Neuronal stem cell (in vitro differentiated cells): ENCODE measurements around the gene GEMIN5.

Experiments
- DNase-seq: peaks from one replicate; pipeline ENCODE4 v3.0.0-alpha.2; 2013; ENCODE audit warnings: low spot score
- H2AFZ ChIP-seq: one replicate; pipeline ENCODE4 v1.6.1; 2013; ENCODE audit warnings: mild to moderate bottlenecking, low read length, inconsistent platforms
- H2AK5ac ChIP-seq: 2 replicates; pipeline ENCODE4 v1.6.1; 2013; ENCODE audit warnings: low read depth, mild to moderate bottlenecking, inconsistent platforms, low read length, moderate library complexity, mixed read lengths
- H2BK120ac ChIP-seq: 2 replicates; pipeline ENCODE4 v1.6.1; 2013; ENCODE audit warnings: low read depth, mild to moderate bottlenecking, inconsistent platforms, low read length, moderate library complexity, mixed read lengths
- H2BK12ac ChIP-seq: one replicate; pipeline ENCODE4 v1.6.1; 2013; ENCODE audit warnings: low read length, inconsistent platforms
- H2BK15ac ChIP-seq: 2 replicates; pipeline ENCODE4 v1.6.1; 2013; ENCODE audit warnings: mild to moderate bottlenecking, low read length, inconsistent platforms, mixed read lengths
- H2BK5ac ChIP-seq: one replicate; pipeline ENCODE4 v1.6.1; 2013; ENCODE audit warnings: inconsistent platforms, mild to moderate bottlenecking, low read length, moderate library complexity
- H3K14ac ChIP-seq: one replicate; pipeline ENCODE4 v1.6.1; 2013; ENCODE audit warnings: low read length, inconsistent platforms
- H3K18ac ChIP-seq: 2 replicates; pipeline ENCODE4 v1.6.1; 2013; ENCODE audit warnings: low read length, inconsistent platforms
- H3K23ac ChIP-seq: 2 replicates; pipeline ENCODE4 v1.6.1; 2013; ENCODE audit warnings: low read depth, mild to moderate bottlenecking, mixed read lengths, low read length, inconsistent platforms; ENCODE audit not compliant: poor library complexity
- H3K27ac ChIP-seq: replicated peaks from 3 replicates; pipeline ENCODE4 v1.5.1; 2013; ENCODE audit warnings: low read length, inconsistent platforms
- H3K27me3 ChIP-seq, 3 experiments: 2 replicates each; pipeline ENCODE4 v1.6.1; 2013; ENCODE audit warnings: low read length in 3 of 3, mild to moderate bottlenecking in 2 of 3, inconsistent platforms in 1 of 3, low read depth in 1 of 3, mixed read lengths in 1 of 3, moderate library complexity in 1 of 3; ENCODE audit not compliant: control insufficient read depth in 3 of 3, insufficient read depth in 3 of 3
- H3K36me3 ChIP-seq, 2 donors: replicated peaks in 1 of 2; 2 replicates each; pipeline ENCODE4 v1.6.1; 2013; ENCODE audit warnings: low read length in 2 of 2; ENCODE audit not compliant: control insufficient read depth in 2 of 2, insufficient read depth in 2 of 2
- H3K4ac ChIP-seq: 2 replicates; pipeline ENCODE4 v1.6.1; 2013; ENCODE audit warnings: inconsistent platforms, mild to moderate bottlenecking, low read length, moderate library complexity
- H3K4me1 ChIP-seq, 2 donors: 1 replicate in 1 of 2; 2 replicates in 1 of 2; pipeline ENCODE4 v1.6.1; 2013; ENCODE audit warnings: low read length in 2 of 2, low read depth in 1 of 2; ENCODE audit not compliant: control insufficient read depth in 2 of 2, insufficient read depth in 1 of 2
- H3K4me2 ChIP-seq: one replicate; pipeline ENCODE4 v1.6.1; 2013; ENCODE audit warnings: mild to moderate bottlenecking, low read length, inconsistent platforms; ENCODE audit not compliant: insufficient read depth, poor library complexity, severe bottlenecking
- H3K4me3 ChIP-seq, 2 donors: 2 replicates each; pipeline ENCODE4 v1.5.1; 2013; ENCODE audit warnings: low read length in 2 of 2, mild to moderate bottlenecking in 2 of 2, inconsistent platforms in 1 of 2, moderate library complexity in 1 of 2
- H3K79me1 ChIP-seq: one replicate; pipeline ENCODE4 v1.6.1; 2013; ENCODE audit warnings: low read depth, mild to moderate bottlenecking, inconsistent platforms, low read length, moderate library complexity
- H3K9ac ChIP-seq: one replicate; pipeline ENCODE4 v1.6.1; 2013; ENCODE audit warnings: mild to moderate bottlenecking, low read depth, low read length, inconsistent platforms; ENCODE audit not compliant: poor library complexity
- H3K9me3 ChIP-seq, 2 donors: replicated peaks in 1 of 2; 2 replicates each; pipeline versions ENCODE3 to v1.6.1; 2013; ENCODE audit warnings: low read length in 2 of 2, mild to moderate bottlenecking in 2 of 2, inconsistent platforms in 1 of 2, low read depth in 1 of 2, mixed read lengths in 1 of 2, moderate library complexity in 1 of 2; ENCODE audit not compliant: control insufficient read depth in 2 of 2, insufficient read depth in 1 of 2
- H4K8ac ChIP-seq: one replicate; pipeline ENCODE4 v1.6.1; 2013; ENCODE audit warnings: low read depth, mild to moderate bottlenecking, inconsistent platforms, low read length, moderate library complexity
- H4K91ac ChIP-seq: one replicate; pipeline ENCODE4 v1.6.1; 2013; ENCODE audit warnings: low read length, low read depth, mild to moderate bottlenecking, inconsistent platforms; ENCODE audit not compliant: poor library complexity
- WGBS, 2 donors: extraction: QIAGEN DNeasy Blood & Tissue Kit; methylation state at CpG; one replicate each; pipeline ENCODE4 v1.1.7; 2013; ENCODE audit warnings: missing lambda C conversion rate in 2 of 2, mixed read lengths in 1 of 2; ENCODE audit not compliant: insufficient read length in 2 of 2, insufficient replicate concordance in 1 of 2; ENCODE audit errors: extremely low coverage in 2 of 2; 5-methylcytosine and 5-hydroxymethylcytosine counted together

GEMIN5 gene

GRCh38 chr5:154971501-154971900, 33.5 kb upstream of the GEMIN5 start:
- DNase-seq, result no peak
- H3K4ac ChIP-seq, result no peak overlapping the region
- H3K23ac ChIP-seq, result no peak overlapping the region
- no peak overlapping the region for H3K9ac ChIP-seq
- H3K27ac ChIP-seq, result no peak overlapping the region
- H3K4me3 ChIP-seq, result no peak overlapping the region
- H2BK120ac ChIP-seq, result no peak overlapping the region
- H4K8ac ChIP-seq, result no peak overlapping the region
- H3K9me3 ChIP-seq, result peaks cover 0 to 5% of the 10 kb centered on the region in 2 donors
- peaks cover 0 to 27% of the 10 kb centered on the region in 2 donors for H3K36me3 ChIP-seq
- H2BK15ac ChIP-seq, result no peak overlapping the region
- no peaks in the 10 kb centered on the region for H3K4me1 ChIP-seq
- H4K91ac ChIP-seq, result no peak overlapping the region
- no CpG with 5 or more reads among the region's 2 CpGs for WGBS, 2 donors
- no peak overlapping the region for H2AFZ ChIP-seq
- H2BK5ac ChIP-seq, result no peak overlapping the region
- H2AK5ac ChIP-seq, result no peak overlapping the region
- H3K14ac ChIP-seq, result no peak overlapping the region
- H3K18ac ChIP-seq, result no peak overlapping the region
- H3K79me1 ChIP-seq, result no peaks in the 10 kb centered on the region
- no peak overlapping the region for H3K4me2 ChIP-seq
- H3K27me3 ChIP-seq, result no peaks in the 10 kb centered on the region
- H2BK12ac ChIP-seq, result no peak overlapping the region

- H3K18ac ChIP-seq, result no peak overlapping the region
- no peak overlapping the region for H2BK15ac ChIP-seq
- H3K14ac ChIP-seq, result no peak overlapping the region
- H3K27me3 ChIP-seq, result no peaks in the 10 kb centered on the region
- H2BK5ac ChIP-seq, result no peak overlapping the region
- H4K91ac ChIP-seq, result no peak overlapping the region
- no peak overlapping the region for H3K4me3 ChIP-seq
- peaks cover 0 to 1% of the 10 kb centered on the region in 2 donors for H3K9me3 ChIP-seq
- no peaks in the 10 kb centered on the region for H3K79me1 ChIP-seq
- no peak overlapping the region for H2AK5ac ChIP-seq
- peaks cover 0 to 34% of the 10 kb centered on the region in 2 donors for H3K36me3 ChIP-seq
- no peak overlapping the region for H3K27ac ChIP-seq
- no peaks in the 10 kb centered on the region for H3K4me1 ChIP-seq
- H2BK12ac ChIP-seq, result no peak overlapping the region
- H2AFZ ChIP-seq, result no peak overlapping the region
- H3K4ac ChIP-seq, result no peak overlapping the region
- H3K4me2 ChIP-seq, result no peak overlapping the region
- H4K8ac ChIP-seq, result no peak overlapping the region
- no peak overlapping the region for H2BK120ac ChIP-seq
- H3K23ac ChIP-seq, result no peak overlapping the region
- no peak overlapping the region for H3K9ac ChIP-seq
- DNase-seq, result no peak
These were observed 32.7 kb upstream of the GEMIN5 start for GRCh38 chr5:154970759-154971158.

- H3K18ac ChIP-seq, result no peak overlapping the region
- no peak overlapping the region for H3K4ac ChIP-seq
- H3K9me3 ChIP-seq, result no peaks in the 10 kb centered on the region
- no peak overlapping the region for H2AFZ ChIP-seq
- H3K14ac ChIP-seq, result no peak overlapping the region
- H3K4me1 ChIP-seq, result no peaks in the 10 kb centered on the region
- H4K91ac ChIP-seq, result no peak overlapping the region
- H2BK5ac ChIP-seq, result no peak overlapping the region
- H3K36me3 ChIP-seq, result peaks cover 0 to 36% of the 10 kb centered on the region in 2 donors
- H3K23ac ChIP-seq, result no peak overlapping the region
- no peak overlapping the region for H3K4me3 ChIP-seq
- H2AK5ac ChIP-seq, result no peak overlapping the region
- H3K79me1 ChIP-seq, result no peaks in the 10 kb centered on the region
- no CpG with 5 or more reads among the region's 5 CpGs for WGBS, 2 donors
- no peak overlapping the region for H3K4me2 ChIP-seq
- no peak overlapping the region for H2BK120ac ChIP-seq
- H3K27me3 ChIP-seq, result no peaks in the 10 kb centered on the region
- H4K8ac ChIP-seq, result no peak overlapping the region
- no peak overlapping the region for H2BK12ac ChIP-seq
- no peak for DNase-seq
- H3K27ac ChIP-seq, result no peak overlapping the region
- H2BK15ac ChIP-seq, result no peak overlapping the region
- H3K9ac ChIP-seq, result no peak overlapping the region
These were observed 30.9 kb upstream of the GEMIN5 start for GRCh38 chr5:154968953-154969352.

GRCh38 chr5:154967421-154968024, 29.5 kb upstream of the GEMIN5 start:
- H3K9me3 ChIP-seq, result no peaks in the 10 kb centered on the region
- H2BK5ac ChIP-seq, result no peak overlapping the region
- no CpG with 5 or more reads among the region's 5 CpGs for WGBS, 2 donors
- no peak overlapping the region for H2AK5ac ChIP-seq
- no peak overlapping the region for H4K8ac ChIP-seq
- no peak for DNase-seq
- H3K9ac ChIP-seq, result no peak overlapping the region
- H3K18ac ChIP-seq, result no peak overlapping the region
- no peak overlapping the region for H2BK15ac ChIP-seq
- H3K27me3 ChIP-seq, result no peaks in the 10 kb centered on the region
- H3K27ac ChIP-seq, result no peak overlapping the region
- H3K79me1 ChIP-seq, result no peaks in the 10 kb centered on the region
- H3K23ac ChIP-seq, result no peak overlapping the region
- H4K91ac ChIP-seq, result no peak overlapping the region
- H2BK120ac ChIP-seq, result no peak overlapping the region
- no peak overlapping the region for H2AFZ ChIP-seq
- no peaks in the 10 kb centered on the region for H3K4me1 ChIP-seq
- H3K14ac ChIP-seq, result no peak overlapping the region
- no peak overlapping the region for H3K4me3 ChIP-seq
- peaks cover 0 to 38% of the 10 kb centered on the region in 2 donors for H3K36me3 ChIP-seq
- H3K4ac ChIP-seq, result no peak overlapping the region
- no peak overlapping the region for H2BK12ac ChIP-seq
- H3K4me2 ChIP-seq, result no peak overlapping the region
